ENCODE results near the gene HOXB3.

HOXB3 gene

DNA sequence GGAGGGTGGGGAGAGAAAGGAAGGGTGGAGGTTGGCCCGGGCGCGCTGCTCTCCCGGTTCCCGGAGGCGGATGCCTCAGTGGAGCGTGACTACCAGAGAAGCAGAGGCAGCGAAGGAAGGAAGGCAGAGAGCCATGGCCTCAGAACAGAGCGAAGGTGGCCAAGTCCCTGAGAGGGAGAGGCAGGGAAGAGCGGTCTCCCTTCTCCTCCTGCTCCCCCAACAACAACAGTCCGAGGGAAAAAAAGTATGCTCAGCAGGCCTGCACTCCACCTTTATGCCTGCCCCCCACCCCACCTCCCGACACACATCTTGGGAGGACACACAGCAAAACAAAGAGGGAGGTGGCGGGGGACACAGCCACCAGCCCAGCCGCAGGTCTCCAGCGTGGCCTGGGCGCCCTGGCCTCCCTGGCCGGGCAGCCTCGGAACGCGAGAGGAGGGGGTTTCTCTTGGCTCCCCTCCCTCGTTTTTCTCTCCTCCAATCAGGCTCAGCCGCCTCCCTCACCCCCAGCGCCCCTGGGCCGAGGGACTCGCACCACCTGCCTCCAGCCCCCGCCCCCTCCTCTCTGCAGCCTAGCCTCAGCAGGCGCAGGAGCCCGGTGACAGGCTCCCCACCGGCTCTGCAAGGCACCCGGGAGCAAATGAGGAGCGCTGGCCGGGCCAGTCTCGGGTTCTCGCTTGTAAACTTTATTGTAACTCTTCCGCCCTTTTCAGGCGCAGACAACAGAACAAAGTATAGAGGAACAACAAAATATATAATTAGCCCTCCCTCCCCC, 21.8 kb upstream of the HOXB3 start:
- DNase-seq, result no peak

DNA sequence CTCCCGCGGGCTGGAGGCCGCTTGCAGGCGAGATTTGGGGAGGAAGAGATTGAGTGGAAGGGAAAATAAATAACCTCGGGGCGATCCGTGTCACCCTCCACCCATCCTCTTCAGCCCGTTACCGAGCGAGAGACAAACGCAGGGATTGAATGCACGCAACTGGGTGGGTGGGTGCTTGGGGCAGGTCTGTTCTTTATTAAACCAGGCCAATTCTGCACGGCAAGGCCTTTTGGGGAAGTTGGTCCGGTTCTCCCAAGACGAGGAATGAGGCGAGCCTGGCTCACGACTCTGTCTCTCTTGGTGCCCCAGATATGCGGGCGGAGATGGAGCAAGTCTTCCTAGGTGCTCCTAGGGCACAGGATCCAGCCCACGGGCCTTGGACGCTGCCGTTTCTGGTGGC, 21.2 kb upstream of the HOXB3 start:
- DNase-seq, result no peak

DNA sequence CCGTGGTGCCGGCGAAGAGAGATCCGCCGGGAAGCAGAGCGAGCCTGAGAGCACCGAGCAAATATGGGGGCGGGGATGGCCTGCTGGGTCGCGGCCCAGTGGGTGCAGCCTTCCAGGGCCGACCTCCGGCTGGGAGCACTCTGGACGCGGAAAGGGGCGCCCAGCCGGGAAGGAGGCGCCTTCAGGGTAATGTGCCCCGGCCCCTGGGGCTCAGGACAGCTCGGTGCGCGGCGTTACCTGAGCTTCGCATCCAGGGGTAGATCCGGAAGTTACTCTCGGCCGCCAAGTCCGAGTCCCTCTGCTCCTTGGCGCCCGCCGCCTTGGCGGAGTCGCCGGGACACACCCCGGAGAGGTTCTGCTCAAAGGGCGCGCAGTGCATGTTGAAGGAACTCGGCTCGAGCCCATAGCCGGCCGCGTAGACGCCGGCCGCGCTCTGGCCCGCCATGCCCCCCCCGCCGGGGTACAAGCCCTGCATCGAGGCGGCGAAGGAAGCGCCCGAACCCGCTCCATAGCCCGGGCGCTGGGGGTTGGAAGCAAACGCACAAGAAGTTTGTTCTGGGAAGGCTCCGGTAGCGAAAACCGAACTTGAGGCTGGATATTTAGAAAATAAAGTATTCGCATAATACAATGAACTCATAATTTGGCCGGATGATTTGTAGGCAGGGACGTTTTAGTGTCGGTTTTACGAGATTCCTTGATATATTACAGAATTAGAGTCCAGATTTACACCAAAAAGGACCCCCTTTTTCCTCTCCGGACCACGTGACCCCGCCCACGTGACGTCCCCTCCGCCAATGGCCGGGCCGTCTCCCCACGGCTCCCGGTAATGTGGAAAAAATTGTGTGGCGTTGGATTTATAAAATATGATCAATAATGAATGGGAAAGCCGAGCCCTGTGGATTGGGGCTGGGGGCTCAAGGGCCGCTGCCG, 20.5 kb upstream of the HOXB3 start, which contains the start of gene HOXB7:
Gene HOXB7 (minus strand): TSS at position 736 of the 930 bp plus-strand sequence. CDS start 99 bp downstream, at position 637.
- no peak for DNase-seq

DNA sequence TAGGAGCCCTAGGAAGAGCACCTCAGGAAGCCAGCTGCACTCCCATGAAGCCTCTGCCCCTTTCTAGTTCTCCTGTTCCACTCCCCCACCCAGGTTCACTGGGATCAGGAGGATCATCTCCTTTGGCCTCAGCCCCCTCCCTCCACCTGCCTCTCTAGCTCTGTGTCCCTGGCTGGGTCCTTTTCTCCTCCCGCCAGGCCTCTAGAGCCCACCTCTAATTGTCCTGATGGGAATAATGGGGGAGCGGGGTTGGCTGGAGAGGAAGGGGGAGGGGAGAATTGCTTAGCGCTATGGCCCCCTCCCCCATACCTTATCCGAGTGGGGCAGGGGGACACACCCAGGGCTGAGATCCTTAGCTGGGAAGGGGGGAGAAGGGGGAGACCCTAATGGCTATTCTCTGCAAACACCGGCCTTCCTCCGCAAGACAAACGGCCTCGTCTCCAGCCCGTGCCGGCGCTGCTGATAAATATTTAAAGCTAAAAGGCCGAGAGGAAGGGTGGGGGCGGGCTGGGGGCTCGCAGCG, 19.8 kb upstream of the HOXB3 start:
- DNase-seq, result no peak

DNA sequence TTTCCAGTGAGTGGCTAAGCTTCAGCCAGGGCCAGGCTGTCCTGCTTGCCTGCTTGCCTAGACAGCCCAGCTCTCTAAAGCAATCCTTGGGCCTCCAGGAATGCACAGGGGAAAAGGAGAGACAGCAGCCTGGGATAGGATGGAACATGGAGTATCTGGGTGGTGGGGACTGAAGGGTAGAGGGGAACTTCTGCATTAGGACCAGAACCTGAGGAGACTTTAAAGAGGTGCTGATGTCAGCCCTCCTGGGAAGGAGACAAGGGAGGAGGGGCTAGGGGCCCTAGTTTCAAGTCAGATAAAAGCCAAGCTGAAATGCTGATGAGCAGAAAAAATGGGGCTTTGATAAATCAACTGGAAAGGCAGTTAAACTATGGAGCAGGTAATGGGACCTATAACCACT, 19.0 kb upstream of the HOXB3 start:
- no peak for DNase-seq

DNA sequence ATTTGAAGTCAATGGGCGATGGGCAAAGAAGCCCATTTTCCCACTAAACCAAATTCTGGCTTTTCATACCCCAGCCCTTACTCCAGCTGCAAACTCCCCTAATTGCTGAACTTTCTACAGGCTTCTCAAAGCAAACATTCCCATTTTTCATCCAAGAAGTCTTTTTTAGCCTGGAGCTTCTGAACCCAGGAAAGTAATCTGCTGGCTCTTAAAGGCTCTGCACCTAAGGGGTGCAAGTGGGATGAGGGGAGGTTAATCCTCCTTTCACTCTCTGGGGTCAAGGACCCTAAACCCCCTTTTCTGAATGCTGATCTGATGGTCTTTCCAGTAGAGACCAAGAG, 18.4 kb upstream of the HOXB3 start:
- DNase-seq, result no peak

DNA sequence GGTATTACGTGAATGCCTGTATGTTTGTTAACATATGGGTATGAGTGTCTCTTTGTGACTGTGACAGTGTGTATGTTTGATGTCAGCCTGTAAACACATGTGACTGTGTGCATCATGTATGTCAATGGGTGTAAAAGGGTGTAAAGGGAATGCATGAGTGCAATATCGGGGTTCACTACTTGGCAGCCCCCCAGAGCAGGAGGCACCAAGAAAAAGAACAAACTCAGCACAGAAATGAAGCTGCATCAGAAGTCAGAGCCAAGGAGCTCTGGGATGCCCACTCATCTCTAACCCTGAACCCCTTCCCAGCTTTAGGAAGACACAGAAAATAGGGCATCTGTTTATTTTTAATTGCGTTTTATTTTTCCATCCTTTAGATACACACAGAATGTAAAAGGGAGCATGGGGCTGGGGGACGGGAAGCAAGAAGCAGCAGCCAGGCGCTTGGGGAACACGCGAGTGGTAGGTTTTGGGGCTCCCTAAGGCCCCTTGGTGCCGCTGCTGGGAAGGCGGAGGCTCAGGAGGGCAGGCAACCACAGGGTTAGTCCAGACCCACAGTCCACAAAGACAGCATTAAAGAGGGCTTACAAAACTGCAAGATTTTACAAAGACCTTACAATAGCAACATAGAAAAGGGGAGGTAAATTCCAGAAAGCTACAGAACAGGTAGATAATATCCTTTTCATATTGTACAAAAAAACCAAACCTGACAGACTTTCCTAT, 17.0 kb upstream of the HOXB3 start:
- DNase-seq, result no peak

DNA sequence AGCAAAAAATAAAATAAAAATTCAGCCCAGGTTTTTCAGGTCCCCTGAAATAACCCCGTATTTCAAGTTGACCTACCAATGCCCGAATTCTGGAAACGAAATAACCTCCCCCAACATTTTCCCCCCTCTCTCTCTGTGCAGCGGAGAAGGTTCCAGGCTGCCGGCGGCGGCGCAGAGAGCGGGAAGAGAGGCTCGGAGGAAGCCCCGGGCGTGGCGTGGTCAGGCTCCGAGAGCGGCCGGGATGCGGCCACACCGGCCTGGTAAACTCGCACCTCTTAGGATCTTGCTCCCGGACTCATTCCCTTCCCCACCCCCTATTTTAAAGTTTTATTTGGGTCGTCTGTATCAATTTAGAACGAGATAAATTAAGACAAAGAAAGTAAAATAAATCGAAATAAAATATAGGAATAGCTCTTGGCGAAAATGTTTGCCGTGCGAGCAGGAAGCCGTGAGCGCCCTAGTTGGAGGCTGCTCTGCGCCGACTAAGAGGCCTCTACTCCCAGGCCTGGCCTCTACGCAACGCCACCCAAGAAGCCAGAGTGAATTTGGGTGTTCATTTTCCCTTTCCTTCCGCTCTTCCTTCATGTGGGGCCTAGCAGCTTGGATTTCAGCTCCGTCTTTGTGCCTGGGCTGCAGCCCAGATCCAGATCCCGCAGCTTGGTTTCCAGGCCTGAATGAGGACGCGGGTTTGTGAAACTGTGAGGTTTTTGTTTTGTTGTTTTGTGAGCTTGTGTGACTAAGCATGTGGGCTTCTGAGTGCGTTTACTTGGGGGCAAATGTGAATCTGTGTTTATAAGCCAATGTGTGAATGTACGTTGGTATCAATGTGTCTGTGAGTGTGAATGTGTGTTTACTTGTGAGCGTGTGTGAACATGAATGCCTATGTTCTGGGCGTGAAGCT, 16.2 kb upstream of the HOXB3 start:
- DNase-seq, result no peak

- no peak for DNase-seq
Observed at GRCh38 chr17:48605409-48605919, 15.4 kb upstream of the HOXB3 start.

GRCh38 chr17:48604770-48605329, 14.8 kb upstream of the HOXB3 start, which contains the start of gene HOXB6:
Gene HOXB6 (minus strand): TSS chr17:48604986. CDS start chr17:48598150, 6,836 bp downstream.
- DNase-seq, result no peak

DNA sequence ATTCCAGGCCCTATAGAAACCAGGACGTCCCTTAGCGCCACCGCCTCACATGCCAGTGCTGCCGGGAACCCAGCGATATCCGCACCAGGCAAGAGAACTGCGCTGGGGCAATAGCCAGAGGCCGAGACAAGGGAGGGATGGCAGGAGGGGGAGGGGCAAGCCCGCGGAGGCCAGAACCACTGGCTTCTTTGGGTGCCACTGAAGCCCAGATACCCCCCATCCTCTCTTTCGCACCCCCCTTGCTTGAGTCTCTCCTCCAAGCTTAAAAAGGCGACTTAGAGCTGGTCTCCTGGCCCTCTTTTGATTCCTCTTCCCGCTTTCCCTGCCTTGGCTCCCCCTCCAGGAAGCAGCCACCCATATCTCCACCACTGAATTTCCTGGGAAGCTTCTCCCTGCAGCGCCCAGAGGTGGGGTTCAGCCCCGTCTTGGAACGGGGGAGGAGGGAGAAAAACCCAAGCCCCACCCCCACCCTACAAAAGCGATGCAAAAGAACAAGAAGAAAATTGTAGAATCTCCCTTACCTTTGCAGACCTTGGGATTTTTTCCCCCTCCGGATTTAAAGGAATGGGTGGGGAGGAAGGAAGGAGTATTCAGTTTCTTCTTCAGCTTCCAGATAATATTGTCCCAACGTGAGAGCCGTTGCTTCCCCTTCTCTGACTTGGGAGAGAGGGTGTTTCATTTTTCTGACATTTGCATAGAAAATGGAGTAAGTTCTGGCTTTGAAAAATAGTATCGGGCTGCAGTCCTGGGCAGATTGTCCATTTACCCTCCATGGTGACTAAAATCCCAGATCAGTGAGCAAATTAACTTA, 14.1 kb upstream of the HOXB3 start:
- DNase-seq, result no peak

GRCh38 chr17:48601539-48602425, 11.7 kb upstream of the HOXB3 start:
- no peak for DNase-seq

DNA sequence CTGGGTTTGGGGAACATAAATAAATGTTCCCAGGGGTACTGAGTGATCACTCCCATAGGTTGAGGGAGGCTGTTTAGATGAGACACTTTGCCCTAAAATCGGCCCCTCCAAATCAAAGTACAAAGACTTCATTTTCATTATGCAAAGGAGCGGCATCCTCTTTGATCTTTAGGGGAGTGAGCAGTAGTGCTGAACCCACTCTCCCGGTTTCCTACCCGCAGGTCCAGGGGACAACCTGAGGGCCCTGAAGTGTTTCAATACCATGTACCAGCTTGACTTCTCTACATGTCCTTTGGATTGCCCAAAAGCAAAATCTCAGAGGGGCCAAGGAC, 11.1 kb upstream of the HOXB3 start:
- DNase-seq, result no peak

- DNase-seq, result no peak
Observed at GRCh38 chr17:48600244-48601098, 10.4 kb upstream of the HOXB3 start.

DNA sequence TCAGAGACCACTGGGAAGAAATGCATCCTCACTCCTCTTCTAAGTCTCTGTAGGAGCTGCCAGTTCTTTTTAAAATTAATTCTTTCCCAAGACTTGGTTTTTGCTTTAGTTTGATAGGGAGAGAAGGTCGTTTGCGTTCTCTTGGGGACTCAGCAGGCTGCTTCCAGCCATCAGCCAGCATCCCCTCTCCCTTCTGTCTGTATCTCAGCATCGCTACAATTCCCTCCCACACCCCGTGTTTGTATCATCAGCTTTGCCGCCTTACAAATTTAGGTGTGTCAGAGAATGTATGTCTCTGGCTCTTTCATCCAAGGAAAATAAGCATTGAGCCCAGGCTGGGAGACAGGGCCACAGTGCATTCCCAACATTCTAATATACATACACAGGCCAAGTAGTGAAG, 9.3 kb upstream of the HOXB3 start:
- DNase-seq, result no peak

GRCh38 chr17:48598736-48599135, 8.7 kb upstream of the HOXB3 start:
- no peak for DNase-seq

DNA sequence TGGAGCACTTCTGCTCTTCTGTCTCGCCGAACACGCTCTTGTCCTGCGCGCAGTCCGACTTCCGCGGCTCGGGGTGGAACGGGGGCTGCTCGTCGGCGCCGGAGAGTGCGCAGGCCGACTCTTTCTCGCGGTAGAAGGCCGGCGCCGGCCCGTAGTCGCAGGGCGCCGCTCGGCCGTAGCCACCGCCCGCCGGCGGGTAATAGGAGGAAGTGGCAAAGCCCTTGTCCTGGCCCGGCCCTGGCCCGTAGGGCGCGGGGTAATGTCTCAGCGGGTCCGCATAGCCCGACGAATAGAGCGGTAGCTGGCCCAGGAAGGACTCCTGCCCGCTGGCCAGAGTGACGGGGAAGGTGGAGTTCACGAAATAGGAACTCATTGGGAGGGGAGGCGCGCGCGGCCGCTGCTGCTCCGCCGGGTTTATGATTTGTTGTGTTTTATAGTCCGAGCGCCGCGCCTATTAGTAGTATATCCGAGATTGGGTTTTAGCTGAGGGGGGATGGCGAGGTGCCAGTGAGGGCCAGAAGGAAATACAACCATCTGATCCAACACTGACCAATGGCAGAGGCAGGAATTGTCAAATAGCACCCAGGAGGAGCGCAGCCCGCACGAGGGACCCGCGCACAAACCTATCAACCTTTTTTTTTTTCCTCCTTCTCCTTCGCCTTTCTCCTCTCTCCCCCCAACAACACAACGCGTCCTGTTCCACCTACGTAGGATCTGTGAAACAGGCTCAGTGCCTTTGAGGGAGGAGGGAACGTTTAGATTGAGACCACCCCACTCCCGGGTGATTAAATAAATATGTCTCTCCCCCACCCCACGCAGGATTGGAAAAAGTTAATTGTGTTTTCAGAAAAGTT, 8.0 kb upstream of the HOXB3 start:
- DNase-seq, result no peak

GRCh38 chr17:48597528-48597777, 7.4 kb upstream of the HOXB3 start:
- DNase-seq, result no peak
